Effector memory CD8-positive, alpha-beta T cell (primary cell): Measurements from ENCODE around the gene GINS1.

Experiments used
- ATAC-seq: fragments of 150-1000 bp; cut with Tn5 transposase; replicated peaks from 2 replicates; pipeline ENCODE4 v1.10.0; 2021; ENCODE audit warnings: mild to moderate bottlenecking, moderate library complexity
- DNase-seq, 3 experiments: peaks; one replicate each; pipeline ENCODE4 v3.0.0; 2021
- H3K27ac Mint-ChIP-seq, 2 donors: one replicate each; pipeline ENCODE4 v1.8.0; 2022; ENCODE audit warnings: mild to moderate bottlenecking in 2 of 2, mixed read lengths in 2 of 2, moderate library complexity in 2 of 2
- H3K27me3 Mint-ChIP-seq, 2 donors: one replicate each; pipeline ENCODE4 v1.8.0; 2022; ENCODE audit warnings: mixed read lengths in 2 of 2
- H3K36me3 Mint-ChIP-seq: one replicate; pipeline ENCODE4 v1.8.0; 2022; ENCODE audit warnings: mild to moderate bottlenecking, moderate library complexity, mixed read lengths; ENCODE audit not compliant: insufficient read depth
- H3K4me1 Mint-ChIP-seq, 2 donors: one replicate each; pipeline ENCODE4 v1.8.0; 2022; ENCODE audit warnings: low read depth in 2 of 2, mixed read lengths in 2 of 2
- H3K4me3 Mint-ChIP-seq, 2 donors: one replicate each; pipeline ENCODE4 v1.8.0; 2022; ENCODE audit warnings: mild to moderate bottlenecking in 2 of 2, mixed read lengths in 2 of 2, moderate library complexity in 2 of 2
- H3K9me3 Mint-ChIP-seq, 2 donors: one replicate each; pipeline ENCODE4 v1.8.0; 2022; ENCODE audit warnings: mixed read lengths in 2 of 2

Gene GINS1

DNA sequence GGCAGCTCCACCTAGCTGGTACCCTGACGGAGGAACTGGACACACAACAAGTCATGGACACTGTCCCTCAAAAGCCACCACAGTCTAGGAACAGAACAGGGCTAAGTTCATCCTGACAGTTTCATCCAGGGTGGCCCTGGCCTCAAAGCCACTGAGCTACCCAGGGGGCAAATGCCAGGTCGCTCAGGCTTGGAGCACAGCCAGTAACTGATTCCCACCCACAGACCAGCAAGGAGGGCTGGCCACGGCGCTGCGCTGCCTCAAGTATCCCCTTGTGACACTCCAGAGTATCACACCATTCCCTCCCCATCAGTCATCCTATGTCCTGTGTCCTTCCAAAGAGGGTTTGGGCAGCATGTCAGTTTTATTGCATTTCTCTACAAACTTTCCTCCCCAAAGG lies 72.2 kb downstream of the GINS1 start:
- DNase-seq (no peak), ATAC-seq (no peak)
- Mint-ChIP-seq H3K36me3 (peaks cover 5% of the 10 kb centered on the region), H3K9me3 (no peaks in the 10 kb centered on the region), H3K27me3 (peaks cover 0 to 11% of the 10 kb centered on the region in 2 donors), H3K27ac (no peak overlapping the region), H3K4me1 (peaks cover 2 to 7% of the 10 kb centered on the region in 2 donors), H3K4me3 (no peak overlapping the region)

DNA sequence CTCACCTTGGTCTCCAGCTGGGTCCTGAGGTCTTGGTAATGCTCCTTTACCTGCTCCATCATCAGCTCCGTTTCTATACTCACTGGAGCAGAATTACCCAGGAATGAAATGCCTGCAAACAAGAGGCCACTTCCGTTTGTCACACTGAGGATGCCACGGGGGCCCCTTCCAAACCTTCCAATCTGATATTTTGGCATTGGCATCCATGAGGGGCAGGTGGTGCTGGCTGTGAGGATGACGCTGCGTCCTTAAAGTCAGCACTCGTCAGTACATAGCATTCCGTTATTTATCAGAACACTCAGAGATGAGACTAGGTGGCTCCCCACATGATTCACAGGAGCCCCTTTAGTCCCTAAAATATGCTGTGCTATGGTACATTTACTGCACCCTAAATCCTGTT lies 72.7 kb downstream of the GINS1 start:
- H3K4me3 Mint-ChIP-seq = no peak overlapping the region
- ATAC-seq (no peak), DNase-seq (no peak)

DNA sequence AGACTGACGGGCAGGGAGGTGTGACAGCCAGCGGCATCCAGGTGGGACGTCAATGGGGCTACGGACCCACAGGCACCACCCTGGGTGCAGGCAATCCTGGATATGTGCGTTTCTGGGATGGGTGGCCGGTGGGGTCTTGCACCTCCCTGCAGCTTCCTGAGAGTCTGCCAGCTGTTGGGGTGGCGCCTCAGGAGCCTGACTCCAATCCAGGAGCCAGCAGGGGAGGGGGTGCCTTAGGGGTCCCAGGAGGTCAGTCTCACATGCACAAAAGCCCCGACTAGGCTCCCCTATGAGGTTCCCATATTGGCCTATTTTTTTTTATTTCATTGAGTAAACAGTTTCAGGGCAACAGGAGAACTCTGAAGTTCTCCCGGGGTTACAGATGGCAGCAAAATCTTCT lies 73.3 kb downstream of the GINS1 start:
- Mint-ChIP-seq H3K4me3 (no peak overlapping the region), H3K36me3 (peaks cover 3% of the 10 kb centered on the region), H3K27ac (no peak overlapping the region), H3K9me3 (no peaks in the 10 kb centered on the region), H3K4me1 (peaks cover 9 to 12% of the 10 kb centered on the region in 2 donors), H3K27me3 (peaks cover 0 to 11% of the 10 kb centered on the region in 2 donors)
- ATAC-seq = no peak
- no peak for DNase-seq

More for the DNA sequence above, 72.7 kb downstream of the GINS1 start:
- peaks cover 3% of the 10 kb centered on the region for H3K36me3 Mint-ChIP-seq
- H3K4me1 Mint-ChIP-seq = peaks cover 7 to 11% of the 10 kb centered on the region in 2 donors
- no peaks in the 10 kb centered on the region for H3K9me3 Mint-ChIP-seq
- peaks cover 0 to 11% of the 10 kb centered on the region in 2 donors for H3K27me3 Mint-ChIP-seq
- H3K27ac Mint-ChIP-seq = no peak overlapping the region

DNA sequence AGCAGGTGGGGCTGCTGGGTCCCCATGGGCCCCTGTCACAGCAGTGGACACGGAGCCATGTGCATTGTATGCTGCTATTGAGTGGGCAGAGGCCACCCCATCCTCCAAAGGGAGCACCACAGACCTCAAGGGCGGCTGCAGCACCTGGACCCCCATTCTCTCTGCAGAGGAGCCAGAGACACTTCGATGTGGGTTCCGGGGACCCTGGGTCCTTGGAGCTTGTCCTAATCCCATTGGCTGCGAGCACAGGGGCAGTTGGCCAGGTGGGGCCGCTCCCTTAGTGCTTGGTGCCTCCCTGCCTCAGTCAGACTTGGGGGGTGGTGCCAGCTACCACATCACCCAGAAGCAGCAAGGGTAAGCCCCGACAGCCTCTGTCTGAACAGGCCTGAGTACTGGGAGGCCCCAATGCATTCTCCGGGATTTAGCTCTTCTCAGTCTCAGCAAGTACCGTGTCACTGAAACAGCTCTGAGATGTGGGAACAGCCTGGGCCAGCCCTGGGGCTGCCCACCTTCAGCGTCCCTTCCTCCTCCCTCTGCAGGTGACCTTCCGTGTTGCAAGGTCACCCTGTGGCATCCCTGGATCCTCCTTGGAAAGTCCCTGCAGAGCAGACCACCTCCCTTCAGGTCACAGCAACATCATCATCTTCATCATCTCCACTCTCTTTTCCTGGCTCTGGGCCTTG lies 73.9 kb downstream of the GINS1 start:
- peaks cover 12 to 15% of the 10 kb centered on the region in 2 donors for H3K4me1 Mint-ChIP-seq
- ATAC-seq = no peak
- no peaks in the 10 kb centered on the region for H3K9me3 Mint-ChIP-seq
- DNase-seq = no peak
- H3K4me3 Mint-ChIP-seq = no peak overlapping the region
- peaks cover 3% of the 10 kb centered on the region for H3K36me3 Mint-ChIP-seq
- peaks cover 0 to 11% of the 10 kb centered on the region in 2 donors for H3K27me3 Mint-ChIP-seq
- H3K27ac Mint-ChIP-seq = no peak overlapping the region

DNA sequence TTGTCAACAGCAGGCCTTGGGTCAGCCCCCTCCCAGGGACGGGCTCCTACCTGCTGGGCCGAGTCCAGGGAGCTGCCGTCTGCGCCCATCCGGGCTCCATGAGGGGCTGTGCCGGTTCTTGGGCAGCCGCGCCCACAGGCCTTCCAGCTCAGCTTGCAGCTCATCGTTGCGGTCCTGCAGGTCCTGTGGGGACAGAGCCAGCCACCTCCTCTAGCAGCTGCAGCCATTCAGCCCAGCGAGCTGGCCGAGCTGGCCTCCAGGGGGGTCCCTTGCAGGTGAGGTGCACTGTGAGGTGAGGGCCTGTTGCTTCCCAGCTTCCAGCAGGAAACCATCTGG lies 74.4 kb downstream of the GINS1 start:
- no peaks in the 10 kb centered on the region for H3K9me3 Mint-ChIP-seq
- ATAC-seq = no peak
- no peak overlapping the region for H3K27ac Mint-ChIP-seq
- H3K36me3 Mint-ChIP-seq = peaks cover 3% of the 10 kb centered on the region
- peaks cover 14 to 17% of the 10 kb centered on the region in 2 donors for H3K4me1 Mint-ChIP-seq
- no peak overlapping the region for H3K4me3 Mint-ChIP-seq
- no peak for DNase-seq
- H3K27me3 Mint-ChIP-seq = peaks cover 0 to 11% of the 10 kb centered on the region in 2 donors

DNA sequence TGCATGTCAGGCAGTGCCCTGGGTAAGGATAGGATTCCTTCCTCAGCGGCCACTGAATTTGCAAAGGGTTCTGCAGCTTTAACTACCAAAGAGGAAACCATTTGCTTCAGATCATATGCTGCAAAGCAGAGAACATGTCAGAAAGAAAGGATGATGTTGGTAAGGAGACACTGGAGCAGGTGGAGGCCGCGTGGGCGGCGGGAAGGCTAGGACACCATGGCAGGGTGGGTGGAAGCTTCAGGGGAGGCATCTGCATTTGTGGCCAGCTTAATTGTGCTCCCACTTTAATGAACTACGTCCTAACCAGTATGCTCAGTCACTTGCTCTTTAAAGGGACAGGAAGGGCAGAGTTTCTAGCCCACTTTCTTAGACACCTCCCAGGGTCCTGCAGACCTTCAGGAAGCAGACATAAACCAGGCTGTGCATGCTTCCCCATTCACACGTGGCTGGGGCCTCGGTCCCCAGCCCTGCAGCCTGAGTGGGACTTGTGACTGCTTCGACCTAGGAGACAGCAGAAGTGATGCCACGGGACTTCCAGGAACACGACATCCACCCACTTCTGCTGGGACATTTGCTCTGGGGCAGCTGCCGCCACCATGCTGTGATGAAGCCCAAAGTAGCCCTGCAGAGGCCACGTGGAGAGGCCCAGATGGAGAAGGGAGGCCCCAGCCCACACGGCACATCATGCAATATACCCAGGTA lies 76.1 kb downstream of the GINS1 start:
- Mint-ChIP-seq H3K4me1 (peaks cover 14 to 17% of the 10 kb centered on the region in 2 donors), H3K9me3 (no peaks in the 10 kb centered on the region), H3K27me3 (peaks cover 0 to 11% of the 10 kb centered on the region in 2 donors), H3K27ac (peak overlapping the region in 1 of 2 donors; percentile 45), H3K4me3 (no peak overlapping the region), H3K36me3 (peaks cover 3% of the 10 kb centered on the region)
- no peak for ATAC-seq
- DNase-seq = no peak

DNA sequence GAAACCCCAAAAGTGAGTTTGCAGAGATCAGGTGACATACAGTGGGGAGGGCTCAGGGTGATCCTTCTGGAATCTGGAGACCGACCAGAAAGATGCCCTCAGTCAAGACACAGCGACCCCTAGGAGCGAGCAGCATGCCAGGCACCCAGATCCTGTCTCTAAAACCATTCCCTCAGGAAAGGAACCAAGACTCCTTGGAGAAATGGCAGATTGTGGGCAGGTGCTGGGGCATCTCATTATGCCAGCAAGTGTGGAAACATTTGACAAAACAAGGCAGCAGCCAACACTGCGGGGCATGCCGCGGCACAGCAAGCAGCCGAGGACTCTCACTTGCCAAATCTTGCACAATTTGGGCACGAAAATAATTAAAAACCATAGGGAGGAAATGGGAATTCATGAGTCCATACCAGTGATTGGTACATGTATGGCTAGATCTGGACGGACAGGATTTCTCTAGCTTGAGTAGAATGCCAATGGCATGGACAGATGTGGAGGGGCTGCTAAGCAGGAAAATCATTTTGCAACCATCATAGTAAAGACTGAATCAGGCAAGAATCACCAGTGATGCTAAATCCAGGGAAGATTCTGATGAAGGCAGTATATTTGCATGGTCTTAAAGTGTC lies 76.9 kb downstream of the GINS1 start:
- ATAC-seq (no peak), DNase-seq (no peak)
- H3K27me3 Mint-ChIP-seq = peaks cover 0 to 11% of the 10 kb centered on the region in 2 donors
- H3K9me3 Mint-ChIP-seq = no peaks in the 10 kb centered on the region
- peaks cover 3% of the 10 kb centered on the region for H3K36me3 Mint-ChIP-seq
- H3K4me3 Mint-ChIP-seq = peak overlapping the region; percentile 27 to 29
- H3K4me1 Mint-ChIP-seq = peaks cover 14 to 17% of the 10 kb centered on the region in 2 donors
- H3K27ac Mint-ChIP-seq = peak overlapping the region; percentile 29 to 45

DNA sequence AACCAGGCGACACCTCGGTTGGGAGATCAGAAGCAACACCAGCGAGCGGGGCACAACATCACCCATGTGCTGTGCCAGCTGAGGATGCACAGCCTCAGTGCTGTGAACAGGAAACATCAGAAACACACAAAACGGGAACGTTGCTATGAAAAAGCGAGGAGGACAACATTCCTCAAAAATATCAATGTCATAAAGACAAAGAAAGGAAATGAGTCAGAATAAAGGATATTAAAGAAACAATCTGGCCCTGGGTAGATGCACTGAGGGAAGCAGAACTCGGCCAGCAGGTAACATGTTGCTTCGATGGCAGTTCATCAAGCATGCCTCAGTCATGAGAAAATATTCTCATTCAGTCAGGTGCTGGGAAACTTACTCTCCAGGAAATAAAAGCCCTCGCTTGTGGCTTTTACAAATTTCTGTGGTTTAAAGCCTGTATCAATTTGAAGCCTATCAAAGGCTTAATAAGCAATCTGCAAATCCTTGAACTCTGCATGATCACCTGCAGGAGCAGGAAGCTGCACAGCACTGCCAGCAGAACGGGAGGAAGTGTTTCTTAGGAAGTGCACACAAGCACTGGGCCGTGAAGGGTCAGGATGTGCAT lies 77.5 kb downstream of the GINS1 start:
- H3K4me3 Mint-ChIP-seq = peak overlapping the region; percentile 27 to 29
- ATAC-seq = no peak

DNA sequence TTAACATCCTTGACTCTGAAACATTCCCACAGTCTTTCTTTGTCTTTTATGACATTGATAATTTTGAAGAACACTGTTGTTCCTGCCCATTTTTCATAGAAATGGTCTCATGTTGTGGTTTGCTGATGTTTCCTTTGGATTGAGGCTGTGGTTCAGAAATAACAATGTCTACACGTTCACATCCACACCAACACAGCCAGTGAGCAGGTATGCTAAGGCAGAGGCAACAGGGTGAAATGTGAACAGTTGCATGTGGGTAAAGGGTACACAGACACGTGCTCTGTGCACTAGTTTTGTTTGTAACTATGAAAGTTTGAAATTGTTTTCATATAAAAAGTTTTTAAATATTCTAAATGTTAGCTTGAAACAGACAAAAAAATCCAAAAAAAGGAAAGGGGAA lies 78.4 kb downstream of the GINS1 start:
- Mint-ChIP-seq H3K36me3 (peaks cover 3% of the 10 kb centered on the region), H3K27ac (no peak overlapping the region), H3K4me3 (no peak overlapping the region), H3K4me1 (peaks cover 14 to 17% of the 10 kb centered on the region in 2 donors), H3K27me3 (peaks cover 0 to 11% of the 10 kb centered on the region in 2 donors), H3K9me3 (no peaks in the 10 kb centered on the region)
- no peak for DNase-seq
- ATAC-seq = no peak

More for the DNA sequence above, 77.5 kb downstream of the GINS1 start:
- H3K9me3 Mint-ChIP-seq = no peaks in the 10 kb centered on the region
- H3K27me3 Mint-ChIP-seq = peaks cover 0 to 11% of the 10 kb centered on the region in 2 donors
- peaks cover 3% of the 10 kb centered on the region for H3K36me3 Mint-ChIP-seq
- DNase-seq = no peak
- H3K4me1 Mint-ChIP-seq = peaks cover 14 to 17% of the 10 kb centered on the region in 2 donors
- H3K27ac Mint-ChIP-seq = peak overlapping the region; percentile 29 to 45

DNA sequence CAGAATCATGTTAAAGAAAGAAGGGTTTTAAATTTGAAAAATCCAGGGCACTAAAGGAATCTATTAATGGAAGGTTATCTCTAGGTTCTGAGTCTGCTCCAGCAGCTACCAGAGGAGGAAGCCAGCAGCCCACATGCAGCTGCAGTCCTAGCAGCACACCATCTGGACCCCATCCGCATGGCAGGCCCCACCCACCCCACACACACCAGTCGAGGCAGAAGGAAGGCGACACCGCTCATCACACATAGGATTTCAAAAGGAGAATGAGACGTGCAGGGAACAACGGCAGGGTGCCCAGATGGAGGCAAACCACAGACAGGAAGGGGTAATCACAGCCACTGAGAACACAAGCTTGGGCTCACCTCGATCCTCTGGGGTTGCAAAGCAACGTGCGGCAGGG lies 78.9 kb downstream of the GINS1 start:
- peaks cover 3% of the 10 kb centered on the region for H3K36me3 Mint-ChIP-seq
- no peak overlapping the region for H3K4me3 Mint-ChIP-seq
- no peak overlapping the region for H3K27ac Mint-ChIP-seq
- ATAC-seq (no peak), DNase-seq (no peak)
- peaks cover 0 to 11% of the 10 kb centered on the region in 2 donors for H3K27me3 Mint-ChIP-seq
- no peaks in the 10 kb centered on the region for H3K9me3 Mint-ChIP-seq
- peaks cover 14 to 17% of the 10 kb centered on the region in 2 donors for H3K4me1 Mint-ChIP-seq

DNA sequence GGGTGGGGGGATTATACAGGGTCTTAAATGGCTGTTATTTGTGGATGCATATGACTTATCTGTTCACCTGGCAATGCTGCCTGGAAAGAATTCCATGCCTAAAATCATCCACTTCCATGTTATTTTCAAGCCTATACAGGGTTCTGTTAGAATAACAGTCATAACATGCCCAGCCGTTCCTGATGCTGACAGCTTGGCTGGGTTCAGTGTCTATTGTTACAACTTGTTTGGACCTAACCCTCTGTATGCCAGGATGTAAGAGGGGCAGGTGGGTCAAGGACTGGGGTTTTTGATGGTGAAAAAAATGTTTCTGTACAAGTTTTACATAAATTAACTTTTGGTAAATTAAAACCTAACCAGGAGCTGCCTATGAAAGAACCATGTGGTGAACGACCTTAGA lies 79.8 kb downstream of the GINS1 start:
- H3K4me3 Mint-ChIP-seq = no peak overlapping the region
- no peak overlapping the region for H3K27ac Mint-ChIP-seq
- peaks cover 0 to 11% of the 10 kb centered on the region in 2 donors for H3K27me3 Mint-ChIP-seq
- peaks cover 3% of the 10 kb centered on the region for H3K36me3 Mint-ChIP-seq
- H3K9me3 Mint-ChIP-seq = no peaks in the 10 kb centered on the region
- no peak for ATAC-seq
- DNase-seq = no peak
- H3K4me1 Mint-ChIP-seq = peaks cover 14 to 17% of the 10 kb centered on the region in 2 donors

DNA sequence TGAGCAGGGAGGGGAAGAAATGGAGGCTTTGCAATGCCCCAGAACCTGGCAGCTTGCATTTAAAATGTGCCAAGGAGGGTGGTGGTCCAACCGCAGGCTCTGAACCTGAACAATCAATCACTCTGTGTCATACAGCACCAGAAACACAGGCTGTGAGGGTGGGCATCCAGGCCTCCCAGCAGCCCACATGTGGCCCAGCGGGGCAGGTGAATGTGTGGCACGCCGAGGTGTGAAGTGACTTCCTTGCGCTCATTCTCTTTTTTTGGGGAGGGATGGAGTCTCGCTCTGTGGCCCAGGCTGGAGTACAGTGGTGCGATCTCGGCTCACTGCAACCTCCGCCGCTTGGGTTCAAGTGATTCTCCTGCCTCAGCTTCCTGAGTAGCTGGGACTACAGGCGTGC lies 80.5 kb downstream of the GINS1 start:
- Mint-ChIP-seq H3K27me3 (peaks cover 0 to 11% of the 10 kb centered on the region in 2 donors), H3K9me3 (no peaks in the 10 kb centered on the region), H3K4me3 (no peak overlapping the region), H3K4me1 (peaks cover 14 to 17% of the 10 kb centered on the region in 2 donors), H3K36me3 (peaks cover 3% of the 10 kb centered on the region), H3K27ac (no peak overlapping the region)
- no peak for ATAC-seq
- no peak for DNase-seq

DNA sequence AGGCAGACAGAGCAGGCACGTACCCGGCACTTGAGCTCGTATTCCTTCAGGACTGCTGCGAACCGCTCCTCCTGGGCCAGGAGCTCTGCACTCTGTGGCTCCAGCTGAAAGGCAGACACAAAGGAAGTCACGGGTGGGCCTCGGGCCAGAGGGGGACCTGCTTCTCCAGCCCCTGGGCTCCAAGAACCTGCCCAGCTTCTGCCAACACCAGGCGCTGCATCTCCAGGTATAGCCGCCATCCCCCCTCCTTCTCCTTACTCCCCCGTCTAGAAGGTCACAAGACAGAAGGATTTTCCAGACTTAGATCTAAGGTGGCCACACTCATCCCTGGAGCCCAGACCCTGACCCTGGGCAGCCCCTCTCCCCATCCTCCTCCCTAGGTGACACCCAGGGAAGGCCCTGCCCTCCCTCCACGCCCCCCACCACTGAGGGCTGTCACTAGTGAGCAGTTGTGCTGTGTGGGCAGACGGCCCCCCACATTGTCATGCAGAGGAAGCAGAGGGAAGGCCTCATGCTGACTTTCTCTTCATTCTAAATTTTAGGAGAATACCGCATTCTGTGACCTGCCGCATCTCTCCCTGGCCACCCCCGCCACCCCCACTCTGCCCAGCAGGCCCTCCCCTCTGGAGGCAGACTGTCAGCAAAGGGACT lies 81.9 kb downstream of the GINS1 start:
- no peaks in the 10 kb centered on the region for H3K36me3 Mint-ChIP-seq

More for the DNA sequence above, 81.9 kb downstream of the GINS1 start:
- H3K4me1 Mint-ChIP-seq = peaks cover 13 to 14% of the 10 kb centered on the region in 2 donors
- no peaks in the 10 kb centered on the region for H3K27me3 Mint-ChIP-seq
- DNase-seq (no peak), ATAC-seq (no peak)
- no peak overlapping the region for H3K27ac Mint-ChIP-seq
- H3K4me3 Mint-ChIP-seq = no peak overlapping the region
- H3K9me3 Mint-ChIP-seq = no peaks in the 10 kb centered on the region
